Prostate gland (tissue), 2 donors: ENCODE measurements around the gene ELOA.

ENCODE experiments used
- CTCF ChIP-seq, 4 experiments: fragments of 200-600 bp in 2 of 4; fragments of 450-650 bp in 2 of 4; sonication (generic) in 2 of 4; IDR thresholded peaks; 1 replicate in 3 of 4; 2 replicates in 1 of 4; pipeline ENCODE4 v1.5.1; 2016 to 2019; ENCODE audit warnings: antibody characterized with exemption in 4 of 4, mild to moderate bottlenecking in 2 of 4, moderate library complexity in 2 of 4
- POLR2A ChIP-seq: fragments of 450-650 bp; IDR thresholded peaks from one replicate; pipeline ENCODE4 v1.6.1; 2016; ENCODE audit warnings: antibody characterized with exemption, mild to moderate bottlenecking

DNA sequence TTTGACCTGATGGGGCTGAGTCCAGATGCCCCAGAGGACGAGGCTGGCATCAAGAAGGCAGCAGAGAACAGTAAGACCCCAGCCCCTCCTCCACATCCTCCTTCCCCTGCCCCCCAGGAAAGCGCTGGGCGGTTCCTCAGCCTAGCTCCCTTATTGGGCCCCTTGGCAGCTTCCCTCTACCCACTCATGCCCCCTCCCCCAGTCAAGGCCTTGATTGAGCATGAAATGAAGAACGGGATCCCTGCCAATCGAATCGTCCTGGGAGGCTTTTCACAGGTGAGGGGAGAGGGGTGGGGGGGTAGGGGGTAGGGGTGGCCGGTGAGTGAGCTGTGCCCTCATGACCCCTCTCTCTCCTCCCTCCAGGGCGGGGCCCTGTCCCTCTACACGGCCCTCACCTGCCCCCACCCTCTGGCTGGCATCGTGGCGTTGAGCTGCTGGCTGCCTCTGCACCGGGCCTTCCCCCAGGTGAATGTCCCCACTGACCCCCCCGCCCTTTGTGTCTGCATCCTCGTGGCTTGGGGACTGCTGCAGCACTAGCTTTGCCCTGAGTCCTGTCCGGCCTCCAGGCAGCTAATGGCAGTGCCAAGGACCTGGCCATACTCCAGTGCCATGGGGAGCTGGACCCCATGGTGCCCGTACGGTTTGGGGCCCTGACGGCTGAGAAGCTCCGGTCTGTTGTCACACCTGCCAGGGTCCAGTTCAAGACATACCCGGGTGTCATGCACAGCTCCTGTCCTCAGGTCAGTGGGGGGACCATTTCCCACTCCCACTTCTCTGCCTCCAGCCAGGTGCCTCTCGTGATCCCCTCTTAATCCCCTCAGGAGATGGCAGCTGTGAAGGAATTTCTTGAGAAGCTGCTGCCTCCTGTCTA lies 50.8 kb downstream of the ELOA start:
- TF ChIP-seq CTCF (IDR thresholded peaks at IDR 0.05): no peak
- no peak for TF ChIP-seq POLR2A
